ENCODE results near the gene PLA2G15. TPM values are rescaled to one million over a fixed set of nuclear protein-coding genes. Genes with fewer than 3 reads are reported as not detected.

Gene PLA2G15
- total and polyA plus RNA-seq, 2 experiments from 2014 or later = 24.8 to 36.2 TPM

DNA sequence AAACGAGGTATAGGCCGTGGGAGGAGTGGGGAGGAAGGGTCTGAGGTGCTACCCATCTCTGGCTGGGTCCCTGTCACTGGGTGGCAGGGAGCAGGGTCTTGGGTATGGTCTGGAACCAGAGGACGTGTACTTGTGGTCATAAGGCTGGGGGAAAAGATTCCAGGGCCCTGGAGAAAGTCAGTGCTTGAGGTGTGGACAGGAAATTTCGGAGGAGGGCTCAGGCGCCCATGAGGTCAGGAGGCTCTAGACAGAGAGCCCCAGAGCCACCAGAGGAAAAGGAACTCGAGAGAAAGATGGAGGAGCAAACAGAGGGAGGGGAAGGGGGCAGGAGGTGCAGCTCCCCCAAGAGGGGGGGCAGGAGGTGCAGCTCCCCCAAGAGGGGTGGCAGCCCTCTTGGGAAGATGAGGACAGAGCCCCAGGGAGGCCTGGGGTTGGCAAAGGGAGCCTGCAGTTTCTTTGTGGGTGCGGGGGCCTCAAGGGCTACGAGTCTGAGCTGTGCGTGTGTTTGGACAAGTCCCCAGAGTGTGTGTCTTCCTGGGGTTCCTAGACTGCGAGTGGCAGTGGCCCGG lies 18.5 kb downstream of the PLA2G15 start:
- H3K4me2 ChIP-seq (ENCODE audit: unreplicated experiment) = peak overlapping the region; percentile 90
- 35 to 43% methylated on average over 9 to 11 of the region's 11 CpGs for WGBS, 2 experiments (ENCODE audit: low coverage in 1 of 2, low lambda C conversion rate in 2 of 2, missing lambda C conversion rate in 2 of 2)
- H4K20me1 ChIP-seq (ENCODE audit: insufficient read depth) = peaks cover 8% of the 10 kb centered on the region; the same call in 1 of the 2 replicates
- H3K9ac ChIP-seq = peak overlapping the region; percentile 95
- H3K79me2 ChIP-seq (ENCODE audit: insufficient read depth) = peaks cover 40% of the 10 kb centered on the region
- H3F3A ChIP-seq (ENCODE audit: insufficient read depth) = peaks cover 25% of the 10 kb centered on the region
- peak overlapping the region; percentile 93 for H3K27ac ChIP-seq
- no peak for DNase-seq
- no peaks in the 10 kb centered on the region for H3K9me2 ChIP-seq (ENCODE audit: insufficient read depth)
- H3K4me1 ChIP-seq (ENCODE audit: insufficient read depth) = peaks cover 27% of the 10 kb centered on the region
- no peaks in the 10 kb centered on the region for H3K27me3 ChIP-seq (replicated peaks; ENCODE audit: insufficient read depth)
- H3K9me3 ChIP-seq (ENCODE audit: low read depth) = no peaks in the 10 kb centered on the region
- peak overlapping the region; percentile 75 for H2AFZ ChIP-seq
- in situ Hi-C loops (cut with MboI) = no loop called here
- 0 out of 2 replicates have a peak, but pooled peaks cover 6% of the 10 kb centered on the region for H3K36me3 ChIP-seq (ENCODE audit: low read depth)
- TF ChIP-seq EZH2 (IDR thresholded peaks at IDR 0.05; ENCODE audit: insufficient read depth, poor library complexity, severe bottlenecking) = no peak
- TF ChIP-seq EZH2phosphoT487 (IDR thresholded peaks at IDR 0.05; ENCODE audit: insufficient read depth, low read depth) = no peak
- peak overlapping the region; percentile 79 for H3K4me3 ChIP-seq

DNA sequence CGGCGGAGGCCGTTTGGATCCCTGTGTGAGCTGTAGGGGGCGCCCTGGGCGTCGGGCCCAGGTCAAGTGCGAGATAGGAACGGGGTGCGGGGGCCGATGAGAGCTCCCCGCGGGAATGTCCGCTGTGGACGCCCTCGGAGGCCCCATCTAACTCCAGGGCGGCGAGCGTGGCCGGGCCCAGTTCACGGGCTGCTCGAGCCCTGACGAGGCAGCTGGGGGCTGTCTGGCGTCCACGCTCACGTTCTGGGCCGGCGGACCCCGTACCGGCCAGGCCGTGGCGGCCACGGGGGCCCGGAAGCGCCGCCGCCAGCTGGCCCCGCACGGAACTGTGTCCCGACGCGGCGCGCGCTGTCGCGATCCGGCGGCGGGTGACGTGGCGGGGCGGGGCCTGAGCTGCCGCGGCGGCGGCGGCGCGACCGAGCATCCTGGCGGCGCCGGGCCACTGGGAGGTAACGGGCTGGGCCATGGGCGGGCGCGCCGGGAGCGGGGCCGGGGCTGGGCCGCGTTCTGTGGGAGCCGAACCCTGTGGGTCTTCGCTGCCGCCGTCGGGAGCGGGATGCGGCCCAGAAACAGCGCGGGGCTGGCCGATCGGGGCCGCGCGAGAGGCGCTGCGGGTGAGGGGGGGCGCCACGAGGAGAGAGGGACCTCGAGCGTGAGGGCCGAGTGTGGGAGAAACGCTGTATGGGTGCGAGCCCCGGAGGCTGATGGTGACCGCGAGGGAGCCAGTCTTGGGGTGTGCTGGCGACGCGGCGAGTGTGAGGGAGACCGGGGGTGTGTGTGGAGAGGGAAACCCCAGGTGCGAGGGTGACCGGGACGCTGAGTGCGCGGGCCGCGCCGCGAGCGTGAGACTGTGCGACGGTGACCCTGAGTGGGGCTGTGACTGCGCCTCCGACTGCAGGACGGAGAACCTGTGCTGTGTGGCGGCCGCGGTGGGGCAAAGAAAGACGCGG lies 19.2 kb downstream of the PLA2G15 start, which contains the start of gene SLC7A6:
TSS of gene SLC7A6 (plus strand) at position 399 of the 950 bp plus-strand sequence. CDS start 10,201 bp downstream, outside the sequence.
- peak within 1 kb of the TSS; percentile 75 for H2AFZ ChIP-seq
- peaks cover 12% of the 10 kb centered on the region; the same call in 1 of the 2 replicates for H4K20me1 ChIP-seq (ENCODE audit: insufficient read depth)
- DNase-seq = peak; percentile 93
- H3K9me3 ChIP-seq (ENCODE audit: low read depth) = no peaks in the 10 kb centered on the region
- H3K4me3 ChIP-seq = peak within 1 kb of the TSS; percentile 79
- H3K79me2 ChIP-seq (ENCODE audit: insufficient read depth) = peaks cover 48% of the 10 kb centered on the region
- peak within 1 kb of the TSS; percentile 90 for H3K4me2 ChIP-seq (ENCODE audit: unreplicated experiment)
- in situ Hi-C loops (cut with MboI) = no loop called here
- 1% methylated on average over 69 to 86 of the region's 123 CpGs for WGBS, 2 experiments (ENCODE audit: low coverage in 1 of 2, low lambda C conversion rate in 2 of 2, missing lambda C conversion rate in 2 of 2)
- H3F3A ChIP-seq (ENCODE audit: insufficient read depth) = peaks cover 27% of the 10 kb centered on the region
- TF ChIP-seq EZH2phosphoT487 (IDR thresholded peaks at IDR 0.05; ENCODE audit: insufficient read depth, low read depth) (no peak), EZH2 (IDR thresholded peaks at IDR 0.05; ENCODE audit: insufficient read depth, poor library complexity, severe bottlenecking) (no peak)
- H3K4me1 ChIP-seq (ENCODE audit: insufficient read depth) = peaks cover 26% of the 10 kb centered on the region
- H3K36me3 ChIP-seq (ENCODE audit: low read depth) = 0 out of 2 replicates have a peak, but pooled peaks cover 11% of the 10 kb centered on the region
- H3K9me2 ChIP-seq (ENCODE audit: insufficient read depth) = no peaks in the 10 kb centered on the region
- H3K27me3 ChIP-seq (replicated peaks; ENCODE audit: insufficient read depth) = no peaks in the 10 kb centered on the region
- peak within 1 kb of the TSS; percentile 95 for H3K9ac ChIP-seq
- peak within 1 kb of the TSS; percentile 93 for H3K27ac ChIP-seq

DNA sequence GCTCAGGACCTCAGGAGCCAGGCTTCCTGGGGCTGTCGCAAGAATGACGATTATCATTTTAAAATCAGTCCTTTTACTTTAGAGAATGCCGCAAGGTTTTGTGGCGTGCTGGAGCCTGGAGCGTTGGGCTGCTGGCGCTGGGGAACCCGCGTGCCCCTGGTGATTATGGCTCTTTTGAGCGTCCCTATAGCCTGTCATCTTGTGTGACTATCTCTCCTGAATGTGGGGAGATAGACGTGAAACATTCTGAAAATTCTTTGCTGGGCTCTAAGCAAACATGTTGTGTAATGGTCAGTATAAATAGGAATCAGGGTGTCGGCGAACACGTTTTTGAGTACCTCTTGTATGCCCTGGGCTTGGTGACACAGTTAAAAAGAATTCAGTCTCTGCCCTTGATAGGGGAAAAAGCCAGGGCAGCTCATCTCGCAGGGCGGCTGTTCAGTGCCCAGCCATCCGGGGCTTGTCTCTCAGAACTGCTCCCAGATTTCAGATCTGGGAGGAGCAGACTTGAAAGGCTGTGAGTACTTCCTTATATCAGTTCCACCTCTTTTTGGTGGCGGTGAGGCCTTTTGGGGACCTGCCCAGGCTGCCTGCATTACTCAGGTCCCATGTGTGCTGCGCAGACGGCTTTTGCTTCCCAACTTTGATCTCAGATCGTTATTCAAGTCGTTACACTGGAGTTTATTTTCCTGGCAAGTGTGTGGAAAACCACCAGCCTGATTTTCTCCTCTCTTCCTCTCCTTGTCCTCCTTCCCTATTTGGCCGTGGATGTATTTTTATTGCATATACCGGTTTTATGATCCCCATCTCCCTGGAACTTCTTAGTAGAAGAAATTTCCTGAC lies 20.1 kb downstream of the PLA2G15 start:
- in situ Hi-C loops (cut with MboI) = no loop called here
- Histone ChIP-seq H3K36me3 (ENCODE audit: low read depth) (0 out of 2 replicates have a peak, but pooled peaks cover 11% of the 10 kb centered on the region), H3K79me2 (ENCODE audit: insufficient read depth) (peaks cover 57% of the 10 kb centered on the region), H3K27ac (peak overlapping the region; percentile 93), H3K27me3 (replicated peaks; ENCODE audit: insufficient read depth) (no peaks in the 10 kb centered on the region), H3K4me2 (ENCODE audit: unreplicated experiment) (peak overlapping the region; percentile 90), H4K20me1 (ENCODE audit: insufficient read depth) (peaks cover 13% of the 10 kb centered on the region; the same call in 1 of the 2 replicates), H3K9ac (peak overlapping the region; percentile 95), H3K4me3 (peak overlapping the region; percentile 79), H3K9me2 (ENCODE audit: insufficient read depth) (no peaks in the 10 kb centered on the region), H3F3A (ENCODE audit: insufficient read depth) (peaks cover 28% of the 10 kb centered on the region), H3K4me1 (ENCODE audit: insufficient read depth) (peaks cover 26% of the 10 kb centered on the region), H2AFZ (peak overlapping the region; percentile 65), H3K9me3 (ENCODE audit: low read depth) (no peaks in the 10 kb centered on the region)
- 1% methylated on average over 23 of the region's 23 CpGs for WGBS, 2 experiments (ENCODE audit: low coverage in 1 of 2, low lambda C conversion rate in 2 of 2, missing lambda C conversion rate in 2 of 2)
- DNase-seq = peak; percentile 88
- TF ChIP-seq EZH2phosphoT487 (IDR thresholded peaks at IDR 0.05; ENCODE audit: insufficient read depth, low read depth) = no peak
- TF ChIP-seq EZH2 (IDR thresholded peaks at IDR 0.05; ENCODE audit: insufficient read depth, poor library complexity, severe bottlenecking) = no peak

Measured in GM23248 (cell line).